ENCODE data around the gene TEX48.

DNA sequence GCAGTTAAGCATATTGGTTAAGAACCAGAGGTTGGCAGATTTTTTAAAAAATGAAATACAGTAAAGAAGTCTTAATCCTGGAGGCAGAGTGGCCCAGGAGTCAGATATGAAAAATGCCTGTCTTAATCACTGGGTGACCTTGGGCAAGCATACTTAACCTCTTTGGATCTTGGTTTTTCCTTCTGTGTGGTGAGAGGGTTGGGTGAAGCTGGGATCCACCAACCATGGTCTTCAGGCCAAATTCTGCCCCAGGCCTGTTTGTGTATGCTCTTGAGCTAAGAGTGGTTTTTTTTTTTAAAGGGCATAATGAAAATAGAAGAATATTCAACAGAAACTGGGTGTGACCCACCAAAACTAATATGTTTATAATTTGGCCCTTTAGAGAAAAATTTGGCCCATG lies 20.0 kb upstream of the TEX48 start:
- no peak for TF ChIP-seq ZNF202 (tag by site-specific recombination; IDR thresholded peaks at IDR 0.05; ENCODE audit: borderline replicate concordance)
- TF ChIP-seq, protein P1, sequence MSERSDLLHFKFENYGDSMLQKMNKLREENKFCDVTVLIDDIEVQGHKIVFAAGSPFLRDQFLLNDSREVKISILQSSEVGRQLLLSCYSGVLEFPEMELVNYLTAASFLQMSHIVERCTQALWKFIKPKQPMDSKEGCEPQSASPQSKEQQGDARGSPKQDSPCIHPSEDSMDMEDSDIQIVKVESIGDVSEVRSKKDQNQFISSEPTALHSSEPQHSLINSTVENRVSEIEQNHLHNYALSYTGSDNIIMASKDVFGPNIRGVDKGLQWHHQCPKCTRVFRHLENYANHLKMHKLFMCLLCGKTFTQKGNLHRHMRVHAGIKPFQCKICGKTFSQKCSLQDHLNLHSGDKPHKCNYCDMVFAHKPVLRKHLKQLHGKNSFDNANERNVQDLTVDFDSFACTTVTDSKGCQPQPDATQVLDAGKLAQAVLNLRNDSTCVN (tag by site-specific recombination; optimal IDR thresholded peaks at IDR 0.05) = no peak
- TF ChIP-seq, protein P2, sequence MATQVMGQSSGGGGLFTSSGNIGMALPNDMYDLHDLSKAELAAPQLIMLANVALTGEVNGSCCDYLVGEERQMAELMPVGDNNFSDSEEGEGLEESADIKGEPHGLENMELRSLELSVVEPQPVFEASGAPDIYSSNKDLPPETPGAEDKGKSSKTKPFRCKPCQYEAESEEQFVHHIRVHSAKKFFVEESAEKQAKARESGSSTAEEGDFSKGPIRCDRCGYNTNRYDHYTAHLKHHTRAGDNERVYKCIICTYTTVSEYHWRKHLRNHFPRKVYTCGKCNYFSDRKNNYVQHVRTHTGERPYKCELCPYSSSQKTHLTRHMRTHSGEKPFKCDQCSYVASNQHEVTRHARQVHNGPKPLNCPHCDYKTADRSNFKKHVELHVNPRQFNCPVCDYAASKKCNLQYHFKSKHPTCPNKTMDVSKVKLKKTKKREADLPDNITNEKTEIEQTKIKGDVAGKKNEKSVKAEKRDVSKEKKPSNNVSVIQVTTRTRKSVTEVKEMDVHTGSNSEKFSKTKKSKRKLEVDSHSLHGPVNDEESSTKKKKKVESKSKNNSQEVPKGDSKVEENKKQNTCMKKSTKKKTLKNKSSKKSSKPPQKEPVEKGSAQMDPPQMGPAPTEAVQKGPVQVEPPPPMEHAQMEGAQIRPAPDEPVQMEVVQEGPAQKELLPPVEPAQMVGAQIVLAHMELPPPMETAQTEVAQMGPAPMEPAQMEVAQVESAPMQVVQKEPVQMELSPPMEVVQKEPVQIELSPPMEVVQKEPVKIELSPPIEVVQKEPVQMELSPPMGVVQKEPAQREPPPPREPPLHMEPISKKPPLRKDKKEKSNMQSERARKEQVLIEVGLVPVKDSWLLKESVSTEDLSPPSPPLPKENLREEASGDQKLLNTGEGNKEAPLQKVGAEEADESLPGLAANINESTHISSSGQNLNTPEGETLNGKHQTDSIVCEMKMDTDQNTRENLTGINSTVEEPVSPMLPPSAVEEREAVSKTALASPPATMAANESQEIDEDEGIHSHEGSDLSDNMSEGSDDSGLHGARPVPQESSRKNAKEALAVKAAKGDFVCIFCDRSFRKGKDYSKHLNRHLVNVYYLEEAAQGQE (tag by site-specific recombination; IDR thresholded peaks at IDR 0.05) = no peak

Measured in HEK293 (cell line).